NCI-H2081 (cell line): ENCODE results near the gene USP17L26.
"Not testable (repeated sequence)": the region's sequence is repeated elsewhere in the genome, so short reads cannot be mapped to it uniquely, and the experiment has no call there.

Experiments used
- DNase-seq, 2 experiments: peaks; one replicate each; lab custom pipeline; 2025; lab: John Stamatoyannopoulos, UW

The USP17L26 gene

DNA sequence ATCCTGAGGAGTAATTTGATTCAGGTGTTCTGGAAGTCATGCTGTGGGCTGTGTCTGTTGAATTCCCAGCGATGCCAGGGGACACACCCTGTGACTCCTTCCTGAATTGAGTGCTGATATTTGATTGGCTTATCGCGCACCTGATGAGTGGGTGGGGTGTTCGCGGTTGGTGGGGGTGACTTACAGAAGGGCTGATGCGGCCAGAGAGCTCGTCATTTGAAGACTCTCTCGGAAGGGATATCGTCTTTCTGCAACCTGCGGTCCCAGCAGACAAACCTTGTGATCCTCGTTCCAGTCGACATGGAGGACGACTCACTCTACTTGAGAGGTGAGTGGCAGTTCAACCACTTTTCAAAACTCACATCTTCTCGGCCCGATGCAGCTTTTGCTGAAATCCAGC is at the start of gene USP17L26:
Gene USP17L26 (plus strand): TSS at position 301 of the 400 bp plus-strand sequence. CDS start 0 bp downstream, at position 301.
- not testable (repeated sequence) for DNase-seq

- DNase-seq = not testable (repeated sequence)
Observed at GRCh38 chr4:9324191-9324590, 10.3 kb upstream of the USP17L26 start.

- not testable (repeated sequence) for DNase-seq
Observed at GRCh38 chr4:9324865-9325264, 9.6 kb upstream of the USP17L26 start, which contains the start of gene USP17L24. TSS of gene USP17L24 (plus strand) at chr4:9325165. CDS start at chr4:9325165, 0 bp downstream.

DNA sequence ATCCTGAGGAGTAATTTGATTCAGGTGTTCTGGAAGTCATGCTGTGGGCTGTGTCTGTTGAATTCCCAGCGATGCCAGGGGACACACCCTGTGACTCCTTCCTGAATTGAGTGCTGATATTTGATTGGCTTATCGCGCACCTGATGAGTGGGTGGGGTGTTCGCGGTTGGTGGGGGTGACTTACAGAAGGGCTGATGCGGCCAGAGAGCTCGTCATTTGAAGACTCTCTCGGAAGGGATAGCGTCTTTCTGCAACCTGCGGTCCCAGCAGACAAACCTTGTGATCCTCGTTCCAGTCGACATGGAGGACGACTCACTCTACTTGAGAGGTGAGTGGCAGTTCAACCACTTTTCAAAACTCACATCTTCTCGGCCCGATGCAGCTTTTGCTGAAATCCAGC is 4.8 kb upstream of the USP17L26 start, which contains the start of gene USP17L25:
Gene USP17L25 (plus strand): TSS at position 301 of the 400 bp plus-strand sequence. CDS start 0 bp downstream, at position 301.
- DNase-seq = not testable (repeated sequence)

DNA sequence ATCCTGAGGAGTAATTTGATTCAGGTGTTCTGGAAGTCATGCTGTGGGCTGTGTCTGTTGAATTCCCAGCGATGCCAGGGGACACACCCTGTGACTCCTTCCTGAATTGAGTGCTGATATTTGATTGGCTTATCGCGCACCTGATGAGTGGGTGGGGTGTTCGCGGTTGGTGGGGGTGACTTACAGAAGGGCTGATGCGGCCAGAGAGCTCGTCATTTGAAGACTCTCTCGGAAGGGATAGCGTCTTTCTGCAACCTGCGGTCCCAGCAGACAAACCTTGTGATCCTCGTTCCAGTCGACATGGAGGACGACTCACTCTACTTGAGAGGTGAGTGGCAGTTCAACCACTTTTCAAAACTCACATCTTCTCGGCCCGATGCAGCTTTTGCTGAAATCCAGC is 4.6 kb downstream of the USP17L26 start, which contains the start of gene USP17L5:
Gene USP17L5 (plus strand): TSS at position 301 of the 400 bp plus-strand sequence. CDS start 0 bp downstream, at position 301.
- DNase-seq = not testable (repeated sequence)

DNA sequence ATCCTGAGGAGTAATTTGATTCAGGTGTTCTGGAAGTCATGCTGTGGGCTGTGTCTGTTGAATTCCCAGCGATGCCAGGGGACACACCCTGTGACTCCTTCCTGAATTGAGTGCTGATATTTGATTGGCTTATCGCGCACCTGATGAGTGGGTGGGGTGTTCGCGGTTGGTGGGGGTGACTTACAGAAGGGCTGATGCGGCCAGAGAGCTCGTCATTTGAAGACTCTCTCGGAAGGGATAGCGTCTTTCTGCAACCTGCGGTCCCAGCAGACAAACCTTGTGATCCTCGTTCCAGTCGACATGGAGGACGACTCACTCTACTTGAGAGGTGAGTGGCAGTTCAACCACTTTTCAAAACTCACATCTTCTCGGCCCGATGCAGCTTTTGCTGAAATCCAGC is 9.4 kb downstream of the USP17L26 start, which contains the start of gene USP17L27:
Gene USP17L27 (plus strand): TSS at position 301 of the 400 bp plus-strand sequence. CDS start 0 bp downstream, at position 301.
- not testable (repeated sequence) for DNase-seq

GRCh38 chr4:9348593-9348992 is 14.1 kb downstream of the USP17L26 start, which contains the start of gene USP17L28:
TSS of gene USP17L28 (plus strand) at chr4:9348893. CDS start at chr4:9348893, 0 bp downstream.
- DNase-seq = not testable (repeated sequence)

GRCh38 chr4:9350866-9351265 is 16.4 kb downstream of the USP17L26 start:
- DNase-seq = not testable (repeated sequence)

DNA sequence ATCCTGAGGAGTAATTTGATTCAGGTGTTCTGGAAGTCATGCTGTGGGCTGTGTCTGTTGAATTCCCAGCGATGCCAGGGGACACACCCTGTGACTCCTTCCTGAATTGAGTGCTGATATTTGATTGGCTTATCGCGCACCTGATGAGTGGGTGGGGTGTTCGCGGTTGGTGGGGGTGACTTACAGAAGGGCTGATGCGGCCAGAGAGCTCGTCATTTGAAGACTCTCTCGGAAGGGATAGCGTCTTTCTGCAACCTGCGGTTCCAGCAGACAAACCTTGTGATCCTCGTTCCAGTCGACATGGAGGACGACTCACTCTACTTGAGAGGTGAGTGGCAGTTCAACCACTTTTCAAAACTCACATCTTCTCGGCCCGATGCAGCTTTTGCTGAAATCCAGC is 18.9 kb downstream of the USP17L26 start, which contains the start of gene USP17L29:
Gene USP17L29 (plus strand): TSS at position 301 of the 400 bp plus-strand sequence. CDS start 0 bp downstream, at position 301.
- not testable (repeated sequence) for DNase-seq

DNA sequence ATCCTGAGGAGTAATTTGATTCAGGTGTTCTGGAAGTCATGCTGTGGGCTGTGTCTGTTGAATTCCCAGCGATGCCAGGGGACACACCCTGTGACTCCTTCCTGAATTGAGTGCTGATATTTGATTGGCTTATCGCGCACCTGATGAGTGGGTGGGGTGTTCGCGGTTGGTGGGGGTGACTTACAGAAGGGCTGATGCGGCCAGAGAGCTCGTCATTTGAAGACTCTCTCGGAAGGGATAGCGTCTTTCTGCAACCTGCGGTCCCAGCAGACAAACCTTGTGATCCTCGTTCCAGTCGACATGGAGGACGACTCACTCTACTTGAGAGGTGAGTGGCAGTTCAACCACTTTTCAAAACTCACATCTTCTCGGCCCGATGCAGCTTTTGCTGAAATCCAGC is 28.4 kb downstream of the USP17L26 start, which contains the start of gene USP17L30:
Gene USP17L30 (plus strand): TSS at position 301 of the 400 bp plus-strand sequence. CDS start 0 bp downstream, at position 301.
- DNase-seq = not testable (repeated sequence)

GRCh38 chr4:9379881-9380280 is 45.4 kb downstream of the USP17L26 start:
- not testable (repeated sequence) for DNase-seq

DNA sequence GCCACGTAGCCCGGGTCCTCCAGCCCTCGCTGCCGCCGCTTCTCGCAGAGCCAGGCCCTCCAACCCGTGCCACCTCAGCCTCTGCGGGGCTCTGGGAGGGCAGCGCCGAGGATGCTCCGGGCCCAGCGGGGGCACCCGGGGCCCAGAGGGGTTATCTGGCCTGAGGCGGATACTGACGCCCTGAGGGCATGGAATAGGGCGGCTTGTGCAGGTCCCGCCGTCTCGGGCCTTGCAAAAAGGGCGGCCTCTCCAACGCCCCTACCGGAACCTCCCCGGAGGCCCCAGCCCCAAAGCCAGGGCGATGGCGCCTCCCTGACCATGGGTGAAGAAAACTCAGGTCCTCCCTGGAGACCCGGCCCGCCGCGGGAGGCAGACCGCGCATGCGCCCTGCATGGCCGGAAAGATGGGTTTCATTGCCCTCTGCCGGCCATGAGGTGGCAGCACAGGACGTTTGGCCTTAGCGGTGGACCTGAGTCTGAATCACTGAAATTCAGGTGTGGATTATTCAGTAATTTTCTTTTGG is 46.6 kb downstream of the USP17L26 start:
- not testable (repeated sequence) for DNase-seq

- DNase-seq = no peak
Observed at GRCh38 chr4:9384126-9384525, 49.7 kb downstream of the USP17L26 start.
